GM18519 (cell line): ENCODE results near the gene SLC17A8.
A peak's percentile ranks its signal among the peaks of the same experiment; 100 is the strongest.

Experiments used
- ATAC-seq: cut with Tn5 transposase; IDR thresholded peaks from one replicate; pipeline ENCODE4 v1.9.1; 2021; ENCODE audit warnings: mild to moderate bottlenecking, moderate library complexity; ENCODE audit not compliant: unreplicated experiment, low FRiP score

Gene SLC17A8

GRCh38 chr12:100368066-100368465 lies 11.2 kb downstream of the SLC17A8 start:
- no peak for ATAC-seq

- ATAC-seq, result no peak
Measured at GRCh38 chr12:100371146-100371545, 14.3 kb downstream of the SLC17A8 start.

- no peak for ATAC-seq
Measured at GRCh38 chr12:100372853-100373640, 16.2 kb downstream of the SLC17A8 start.

GRCh38 chr12:100375038-100375735 lies 18.3 kb downstream of the SLC17A8 start:
- no peak for ATAC-seq

GRCh38 chr12:100376161-100376560 lies 19.3 kb downstream of the SLC17A8 start:
- no peak for ATAC-seq

GRCh38 chr12:100381379-100381778 lies 24.5 kb downstream of the SLC17A8 start:
- ATAC-seq, result no peak

- ATAC-seq, result no peak
Measured at GRCh38 chr12:100382338-100382737, 25.5 kb downstream of the SLC17A8 start.

- no peak for ATAC-seq
Measured at GRCh38 chr12:100383586-100384558, 27.0 kb downstream of the SLC17A8 start.

- ATAC-seq, result no peak
Measured at GRCh38 chr12:100384559-100384935, 27.7 kb downstream of the SLC17A8 start.

- ATAC-seq, result no peak
Measured at GRCh38 chr12:100388382-100388781, 31.5 kb downstream of the SLC17A8 start.

GRCh38 chr12:100391856-100392255 lies 35.0 kb downstream of the SLC17A8 start:
- ATAC-seq, result no peak

- no peak for ATAC-seq
Measured at GRCh38 chr12:100393200-100393599, 36.3 kb downstream of the SLC17A8 start.

GRCh38 chr12:100395811-100396210 lies 38.9 kb downstream of the SLC17A8 start:
- no peak for ATAC-seq

GRCh38 chr12:100398307-100398706 lies 41.4 kb downstream of the SLC17A8 start:
- no peak for ATAC-seq

GRCh38 chr12:100399095-100399494 lies 42.2 kb downstream of the SLC17A8 start:
- ATAC-seq, result no peak

- no peak for ATAC-seq
Measured at GRCh38 chr12:100401660-100402059, 44.8 kb downstream of the SLC17A8 start.

- no peak for ATAC-seq
Measured at GRCh38 chr12:100402763-100403162, 45.9 kb downstream of the SLC17A8 start.

- ATAC-seq, result no peak
Measured at GRCh38 chr12:100403446-100403845, 46.6 kb downstream of the SLC17A8 start.

GRCh38 chr12:100404769-100405407 lies 48.0 kb downstream of the SLC17A8 start:
- ATAC-seq, result peak; percentile 50

- no peak for ATAC-seq
Measured at GRCh38 chr12:100413001-100413400, 56.1 kb downstream of the SLC17A8 start.
